Kidney epithelial cell (primary cell): ENCODE measurements around the gene EDNRB. TPM values are rescaled to one million over a fixed set of nuclear protein-coding genes. Genes with fewer than 3 reads are reported as not detected.

Source experiments
- DNase-seq: peaks from one replicate; pipeline ENCODE4 v3.0.0-alpha.2; 2010; ENCODE audit warnings: low read depth
- H3K27me3 ChIP-seq: 2 replicates; pipeline ENCODE4 v1.6.0; 2011; ENCODE audit warnings: low read length; ENCODE audit not compliant: control insufficient read depth, insufficient read depth
- H3K36me3 ChIP-seq: 2 replicates; pipeline ENCODE4 v1.5.1; 2011; ENCODE audit warnings: low read length; ENCODE audit not compliant: control insufficient read depth, insufficient read depth
- H3K4me3 ChIP-seq: 2 replicates; pipeline ENCODE4 v1.5.1; 2011; ENCODE audit warnings: low read depth, mild to moderate bottlenecking, control low read depth, low read length
- CTCF ChIP-seq: IDR thresholded peaks from 2 replicates; pipeline ENCODE4 v1.5.1; 2011; ENCODE audit warnings: mild to moderate bottlenecking, moderate library complexity, low read length, control low read depth, inconsistent platforms; ENCODE audit not compliant: insufficient read depth, poor library complexity, severe bottlenecking
- total RNA-seq: library from RNA; depleted of rRNA; stranded (reverse); fragments of >200 nt; gene quantifications from 2 replicates; pipeline ENCODE4 v1.2.3, GENCODE V29; 2015

Gene EDNRB
- total RNA-seq, 1 donor from 2014 or later = 0.75 TPM

- H3K27me3 ChIP-seq = no peaks in the 10 kb centered on the region
- DNase-seq = no peak
- no peak for TF ChIP-seq CTCF
- H3K36me3 ChIP-seq = no peaks in the 10 kb centered on the region
- no peak overlapping the region for H3K4me3 ChIP-seq
Measured at GRCh38 chr13:77894743-77895142, 23.9 kb downstream of the EDNRB start.

- no peak for TF ChIP-seq CTCF
- Histone ChIP-seq H3K27me3 (no peaks in the 10 kb centered on the region), H3K4me3 (no peak overlapping the region), H3K36me3 (no peaks in the 10 kb centered on the region)
- DNase-seq = no peak
Measured at GRCh38 chr13:77893066-77893465, 25.6 kb downstream of the EDNRB start.

- no peaks in the 10 kb centered on the region for H3K27me3 ChIP-seq
- no peak for DNase-seq
- H3K36me3 ChIP-seq = no peaks in the 10 kb centered on the region
- no peak for TF ChIP-seq CTCF
- H3K4me3 ChIP-seq = no peak overlapping the region
Measured at GRCh38 chr13:77892491-77892890, 26.1 kb downstream of the EDNRB start.

GRCh38 chr13:77891486-77891885 is 27.1 kb downstream of the EDNRB start:
- DNase-seq = no peak
- no peaks in the 10 kb centered on the region for H3K36me3 ChIP-seq
- H3K4me3 ChIP-seq = no peak overlapping the region
- H3K27me3 ChIP-seq = no peaks in the 10 kb centered on the region
- TF ChIP-seq CTCF = no peak

- H3K27me3 ChIP-seq = no peaks in the 10 kb centered on the region
- TF ChIP-seq CTCF = no peak
- DNase-seq = no peak
- H3K36me3 ChIP-seq = no peaks in the 10 kb centered on the region
- H3K4me3 ChIP-seq = no peak overlapping the region
Measured at GRCh38 chr13:77891041-77891440, 27.6 kb downstream of the EDNRB start.

- no peak for TF ChIP-seq CTCF
- Histone ChIP-seq H3K4me3 (no peak overlapping the region), H3K36me3 (no peaks in the 10 kb centered on the region), H3K27me3 (no peaks in the 10 kb centered on the region)
- no peak for DNase-seq
Measured at GRCh38 chr13:77883328-77883727, 35.3 kb downstream of the EDNRB start.
